DMS 273 treated with DMSO at 0.1 percent for 48 hours (cell line): ENCODE measurements around the gene PTPA.
A peak's percentile ranks its signal among the peaks of the same experiment; 100 is the strongest.

Experiments used
- DNase-seq: peaks from one replicate; lab custom pipeline; 2025; lab: John Stamatoyannopoulos, UW

The PTPA gene

GRCh38 chr9:129110740-129111527, at the start of gene PTPA, which contains the start of gene CRAT:
Gene PTPA (plus strand): TSS chr9:129111415. CDS start chr9:129111601, 186 bp downstream.
Gene CRAT (minus strand): TSS chr9:129110793. CDS start chr9:129110509, 284 bp downstream.
- DNase-seq, result peak; percentile 85

GRCh38 chr9:129063061-129063460, 48.2 kb upstream of the PTPA start:
- DNase-seq, result no peak

- no peak for DNase-seq
Observed at GRCh38 chr9:129064499-129064908, 46.7 kb upstream of the PTPA start.

GRCh38 chr9:129068110-129068509, 43.1 kb upstream of the PTPA start:
- no peak for DNase-seq

GRCh38 chr9:129068990-129069861, 42.0 kb upstream of the PTPA start:
- DNase-seq, result peak; percentile 2

GRCh38 chr9:129069862-129070641, 41.2 kb upstream of the PTPA start:
- no peak for DNase-seq

GRCh38 chr9:129070696-129071525, 40.3 kb upstream of the PTPA start:
- DNase-seq, result no peak

- no peak for DNase-seq
Observed at GRCh38 chr9:129071526-129072126, 39.6 kb upstream of the PTPA start.

- DNase-seq, result no peak
Observed at GRCh38 chr9:129072171-129072570, 39.0 kb upstream of the PTPA start.

- DNase-seq, result no peak
Observed at GRCh38 chr9:129073404-129073803, 37.8 kb upstream of the PTPA start.

DNA sequence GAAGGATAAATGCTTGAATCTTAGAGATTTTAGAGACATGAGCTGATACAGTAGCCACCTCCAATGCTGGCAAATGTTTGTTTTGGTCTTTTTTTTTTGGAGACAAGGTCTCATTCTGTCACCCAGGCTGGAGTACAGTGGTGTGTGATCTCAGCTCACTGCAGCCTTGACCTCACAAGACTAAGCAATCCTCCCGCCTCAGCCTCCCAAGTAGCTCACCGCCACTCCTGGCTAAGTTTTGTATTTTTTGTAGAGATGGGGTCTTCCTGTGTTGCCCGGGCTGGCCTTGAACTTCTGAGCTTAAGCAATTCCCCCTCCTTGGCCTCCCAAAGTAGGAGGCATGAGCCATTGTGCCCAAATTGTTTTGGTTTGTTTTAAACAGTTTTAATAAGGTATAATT, 37.1 kb upstream of the PTPA start:
- DNase-seq, result no peak

- DNase-seq, result no peak
Observed at GRCh38 chr9:129075996-129076639, 35.1 kb upstream of the PTPA start.

GRCh38 chr9:129076640-129077037, 34.6 kb upstream of the PTPA start:
- DNase-seq, result no peak

GRCh38 chr9:129077236-129077635, 34.0 kb upstream of the PTPA start:
- no peak for DNase-seq

GRCh38 chr9:129078691-129079503, 32.3 kb upstream of the PTPA start:
- DNase-seq, result no peak

DNA sequence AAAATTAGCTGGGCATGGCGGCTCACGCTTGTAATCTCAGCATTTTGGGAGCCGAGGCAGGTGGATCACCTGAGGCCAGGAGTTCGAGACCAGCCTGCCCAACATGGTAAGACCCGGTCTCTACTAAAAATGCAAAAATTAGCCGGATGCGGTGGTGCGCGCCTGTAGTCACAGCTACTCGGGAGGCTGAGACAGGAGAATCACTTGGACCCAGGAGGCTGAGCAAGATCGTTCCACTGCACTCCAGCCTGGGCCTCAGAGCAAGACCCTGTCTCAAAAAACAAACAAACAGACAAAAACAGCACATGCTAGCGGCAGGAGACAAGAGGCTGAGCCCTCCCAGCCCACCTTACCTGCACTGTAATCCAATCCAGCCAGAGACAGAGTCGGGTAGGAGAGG, 31.4 kb upstream of the PTPA start:
- no peak for DNase-seq

DNA sequence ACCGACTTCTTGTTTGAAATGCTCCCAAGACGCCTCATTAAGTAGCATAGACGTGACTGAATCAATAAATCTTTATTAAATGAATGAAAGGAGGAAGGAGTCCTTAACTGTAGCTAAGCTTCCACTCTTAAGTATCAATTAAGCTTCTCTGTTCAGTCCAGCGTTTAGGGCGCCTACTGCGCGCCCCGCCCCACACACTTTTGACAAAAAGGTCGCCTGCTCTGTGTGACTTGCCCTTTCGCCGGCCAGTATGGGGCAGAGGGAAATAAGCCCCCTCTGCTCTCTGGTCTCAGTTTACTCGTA, 31.0 kb upstream of the PTPA start:
- DNase-seq, result no peak

GRCh38 chr9:129080601-129081387, 30.4 kb upstream of the PTPA start, which contains the start of gene DOLPP1:
Gene DOLPP1 (plus strand): TSS chr9:129081111. CDS start chr9:129081132, 21 bp downstream.
- peak; percentile 95 for DNase-seq
